Lower leg skin (tissue), 4 donors: ENCODE measurements around the gene POU2AF3. TPM values are rescaled to one million over a fixed set of nuclear protein-coding genes. Genes with fewer than 3 reads are reported as not detected.
"Not testable (repeated sequence)": the region's sequence is repeated elsewhere in the genome, so short reads cannot be mapped to it uniquely, and the experiment has no call there.

ENCODE experiments used
- DNase-seq, 2 donors: peaks; one replicate each; pipeline ENCODE4 v3.0.0-alpha.2; 2019; ENCODE audit warnings: low spot score in 2 of 2
- H3K4me3 ChIP-seq: fragments of 200-600 bp; sonication (generic); 2 replicates; pipeline ENCODE4 v1.5.1; 2017; ENCODE audit warnings: mild to moderate bottlenecking, low read depth; ENCODE audit not compliant: poor library complexity, severe bottlenecking
- CTCF ChIP-seq, 3 donors: fragments of 450-650 bp; IDR thresholded peaks; one replicate each; pipeline ENCODE4 v1.5.1; 2016; ENCODE audit warnings: antibody characterized with exemption in 3 of 3, mild to moderate bottlenecking in 3 of 3, moderate library complexity in 2 of 3
- POLR2A ChIP-seq, 2 donors: fragments of 450-650 bp; IDR thresholded peaks; one replicate each; pipeline ENCODE4 v1.6.1; 2016 to 2017; ENCODE audit warnings: antibody characterized with exemption in 2 of 2, mild to moderate bottlenecking in 1 of 2, moderate library complexity in 1 of 2
- WGBS, 2 donors: methylation state at CpG; one replicate each; pipeline ENCODE4 v1.1.5; 2018; 5-methylcytosine and 5-hydroxymethylcytosine counted together
- intact Hi-C: fragments of 100-400 bp; cut with DNase I; formaldehyde crosslinking; loops from one replicate; pipeline ENCODE4 v1.15.0; 2023; ENCODE audit warnings: low total_unique reads
- total RNA-seq, 4 donors: library from RNA; depleted of rRNA; stranded (reverse); fragments of >200 nt; gene quantifications; one replicate each; pipeline ENCODE4 v1.1.0, GENCODE V29; 2016

Gene POU2AF3
- total RNA-seq, 4 donors from 2014 or later, result not detected

- intact Hi-C loops, result no loop called here
- no peak for DNase-seq
- TF ChIP-seq CTCF (IDR thresholded peaks at IDR 0.05) (no peak), POLR2A (IDR thresholded peaks at IDR 0.05) (no peak)
- no peak overlapping the region for H3K4me3 ChIP-seq
- WGBS, 2 donors, result 59 to 62% methylated on average over 4 of the region's 4 CpGs
Observed at GRCh38 chr11:111260811-111261210, 37.5 kb upstream of the POU2AF3 start.

- TF ChIP-seq CTCF (IDR thresholded peaks at IDR 0.05) (no peak), POLR2A (IDR thresholded peaks at IDR 0.05) (no peak)
- DNase-seq, result no peak
- intact Hi-C loops, result no loop called here
- H3K4me3 ChIP-seq, result no peak overlapping the region
- 82 to 92% methylated on average over 1 of the region's 1 CpG for WGBS, 2 donors
Observed at GRCh38 chr11:111264646-111265045, 33.7 kb upstream of the POU2AF3 start.

- WGBS, 2 donors, result 90 to 94% methylated on average over 2 of the region's 2 CpGs
- no peak for TF ChIP-seq POLR2A (IDR thresholded peaks at IDR 0.05)
- TF ChIP-seq CTCF (IDR thresholded peaks at IDR 0.05), result no peak
- DNase-seq, result no peak
- H3K4me3 ChIP-seq, result no peak overlapping the region
- intact Hi-C loops, result no loop called here
Observed at GRCh38 chr11:111265421-111265820, 32.9 kb upstream of the POU2AF3 start.

GRCh38 chr11:111268303-111268702 lies 30.0 kb upstream of the POU2AF3 start:
- DNase-seq, intact Hi-C loops, H3K4me3 ChIP-seq: not testable (repeated sequence)
- 46 to 70% methylated on average over 4 of the region's 4 CpGs for WGBS, 2 donors

- no peak for TF ChIP-seq CTCF (IDR thresholded peaks at IDR 0.05)
- no peak for TF ChIP-seq POLR2A (IDR thresholded peaks at IDR 0.05)
- intact Hi-C loops, result no loop called here
- no peak overlapping the region for H3K4me3 ChIP-seq
- WGBS, 2 donors, result 58 to 60% methylated on average over 5 of the region's 5 CpGs
- DNase-seq, result no peak
Observed at GRCh38 chr11:111269146-111269868, 29.0 kb upstream of the POU2AF3 start.

GRCh38 chr11:111272420-111272819 lies 25.9 kb upstream of the POU2AF3 start:
- no peak for TF ChIP-seq CTCF (IDR thresholded peaks at IDR 0.05)
- no peak overlapping the region for H3K4me3 ChIP-seq
- no peak for DNase-seq
- WGBS, 2 donors, result 81 to 85% methylated on average over 3 of the region's 3 CpGs
- intact Hi-C loops, result no loop called here
